Activated B cell treated with CpG ODN at 0.5 μM for 24 hours (primary cell): ENCODE data around the gene ABCG2. TPM values are rescaled to one million over a fixed set of nuclear protein-coding genes. Genes with fewer than 3 reads are reported as not detected.

Experiments
- ATAC-seq: fragments of 200-7000 bp; cut with Tn5 transposase; one replicate; pipeline ENCODE4 v1.10.0; 2021; ENCODE audit warnings: low read depth, mild to moderate bottlenecking, moderate library complexity
- CTCF ChIA-PET: fragments of 350-600 bp; sonication (Branson Sonifier 250); formaldehyde crosslinking; loops from one replicate; lab custom pipeline; 2021; ENCODE audit warnings: antibody characterized with exemption; lab: Charles Lee
- POLR2A ChIA-PET: fragments of 350-600 bp; sonication (Branson Sonifier 250); formaldehyde crosslinking; loops from one replicate; lab custom pipeline; 2021; ENCODE audit warnings: antibody characterized with exemption; lab: Charles Lee
- DNase-seq: peaks from one replicate; pipeline ENCODE4 v3.0.0; 2022
- H3K27ac Mint-ChIP-seq: one replicate; pipeline ENCODE4 v1.8.0; 2020; ENCODE audit warnings: mixed read lengths
- H3K27me3 Mint-ChIP-seq: one replicate; pipeline ENCODE4 v1.8.0; 2021; ENCODE audit warnings: mixed read lengths
- H3K36me3 Mint-ChIP-seq: one replicate; pipeline ENCODE4 v1.8.0; 2021; ENCODE audit warnings: low read depth, mixed read lengths
- H3K4me1 Mint-ChIP-seq: one replicate; pipeline ENCODE4 v1.8.0; 2021; ENCODE audit warnings: mixed read lengths
- H3K4me3 Mint-ChIP-seq: one replicate; pipeline ENCODE4 v1.8.0; 2020; ENCODE audit warnings: mild to moderate bottlenecking, mixed read lengths
- H3K9me3 Mint-ChIP-seq: one replicate; pipeline ENCODE4 v1.8.0; 2020; ENCODE audit warnings: mixed read lengths
- intact Hi-C: fragments of 100-400 bp; cut with micrococcal nuclease; formaldehyde crosslinking; loops from one replicate; pipeline ENCODE4 v1.15.1; 2024
- total RNA-seq: library from RNA; stranded (reverse); gene quantifications from 2 replicates; pipeline ENCODE4 v1.2.3, GENCODE V29; 2022
- TF ChIP-seq, protein P1 (sequence below): fragments of 200-600 bp; IDR thresholded peaks from one replicate; pipeline ENCODE4 v1.8.0; 2022; ENCODE audit warnings: antibody characterized with exemption, mild to moderate bottlenecking

Gene ABCG2
- total RNA-seq, 1 donor from 2014 or later, result 0.13 TPM

DNA sequence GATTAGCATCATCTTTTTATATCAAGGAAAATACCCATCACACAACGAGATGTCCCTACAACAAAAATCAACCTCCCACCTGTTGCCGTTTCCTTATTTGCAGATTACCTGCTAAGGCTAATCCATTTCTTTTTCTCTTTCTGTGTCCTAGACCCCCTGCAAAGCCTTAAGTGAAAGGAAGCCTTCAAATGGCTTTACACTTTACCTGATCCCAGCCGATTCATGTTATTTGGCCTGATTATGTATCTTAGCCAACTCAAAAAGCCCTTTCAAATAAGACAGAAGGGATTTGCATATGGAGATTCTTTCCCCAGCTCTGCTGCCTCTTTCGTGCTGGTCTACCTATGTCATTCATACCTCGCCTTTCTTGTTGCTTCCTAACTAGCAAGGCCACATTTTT is 14.4 kb downstream of the ABCG2 start:
- no peaks in the 10 kb centered on the region for H3K9me3 Mint-ChIP-seq
- ChIA-PET CTCF (no interaction called here), POLR2A (no interaction called here)
- DNase-seq (no peak), ATAC-seq (no peak)
- H3K4me1 Mint-ChIP-seq, result no peaks in the 10 kb centered on the region
- no peak overlapping the region for H3K4me3 Mint-ChIP-seq
- H3K27ac Mint-ChIP-seq, result no peak overlapping the region
- peaks cover 4% of the 10 kb centered on the region for H3K27me3 Mint-ChIP-seq
- no peaks in the 10 kb centered on the region for H3K36me3 Mint-ChIP-seq
- intact Hi-C loops, result no loop called here
- TF ChIP-seq, protein P1, sequence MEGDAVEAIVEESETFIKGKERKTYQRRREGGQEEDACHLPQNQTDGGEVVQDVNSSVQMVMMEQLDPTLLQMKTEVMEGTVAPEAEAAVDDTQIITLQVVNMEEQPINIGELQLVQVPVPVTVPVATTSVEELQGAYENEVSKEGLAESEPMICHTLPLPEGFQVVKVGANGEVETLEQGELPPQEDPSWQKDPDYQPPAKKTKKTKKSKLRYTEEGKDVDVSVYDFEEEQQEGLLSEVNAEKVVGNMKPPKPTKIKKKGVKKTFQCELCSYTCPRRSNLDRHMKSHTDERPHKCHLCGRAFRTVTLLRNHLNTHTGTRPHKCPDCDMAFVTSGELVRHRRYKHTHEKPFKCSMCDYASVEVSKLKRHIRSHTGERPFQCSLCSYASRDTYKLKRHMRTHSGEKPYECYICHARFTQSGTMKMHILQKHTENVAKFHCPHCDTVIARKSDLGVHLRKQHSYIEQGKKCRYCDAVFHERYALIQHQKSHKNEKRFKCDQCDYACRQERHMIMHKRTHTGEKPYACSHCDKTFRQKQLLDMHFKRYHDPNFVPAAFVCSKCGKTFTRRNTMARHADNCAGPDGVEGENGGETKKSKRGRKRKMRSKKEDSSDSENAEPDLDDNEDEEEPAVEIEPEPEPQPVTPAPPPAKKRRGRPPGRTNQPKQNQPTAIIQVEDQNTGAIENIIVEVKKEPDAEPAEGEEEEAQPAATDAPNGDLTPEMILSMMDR, result no peak

DNA sequence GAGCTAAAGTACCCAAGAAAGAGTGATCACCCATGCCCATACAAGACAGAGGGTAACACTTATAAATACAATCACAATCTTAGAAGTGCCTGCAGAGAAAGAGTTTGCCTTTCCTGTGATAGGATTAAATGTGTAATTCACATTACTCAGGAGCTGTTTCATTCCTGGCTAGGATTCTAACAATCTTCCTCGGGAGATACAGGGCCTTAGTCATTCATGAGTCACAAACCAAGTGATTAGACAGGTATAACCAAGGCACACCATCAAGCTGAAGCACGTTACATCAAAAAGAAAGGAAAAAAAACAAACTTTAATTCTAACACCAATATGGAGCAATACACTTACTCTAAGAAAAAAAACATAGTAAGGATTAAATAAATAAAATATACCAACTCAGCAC is 14.9 kb downstream of the ABCG2 start:
- H3K4me3 Mint-ChIP-seq, result no peak overlapping the region
- H3K36me3 Mint-ChIP-seq, result no peaks in the 10 kb centered on the region
- H3K27me3 Mint-ChIP-seq, result peaks cover 4% of the 10 kb centered on the region
- ChIA-PET CTCF (no interaction called here), POLR2A (no interaction called here)
- H3K9me3 Mint-ChIP-seq, result no peaks in the 10 kb centered on the region
- TF ChIP-seq, protein P1, result no peak
- no peaks in the 10 kb centered on the region for H3K4me1 Mint-ChIP-seq
- ATAC-seq (no peak), DNase-seq (no peak)
- H3K27ac Mint-ChIP-seq, result no peak overlapping the region
- intact Hi-C loops, result no loop called here

DNA sequence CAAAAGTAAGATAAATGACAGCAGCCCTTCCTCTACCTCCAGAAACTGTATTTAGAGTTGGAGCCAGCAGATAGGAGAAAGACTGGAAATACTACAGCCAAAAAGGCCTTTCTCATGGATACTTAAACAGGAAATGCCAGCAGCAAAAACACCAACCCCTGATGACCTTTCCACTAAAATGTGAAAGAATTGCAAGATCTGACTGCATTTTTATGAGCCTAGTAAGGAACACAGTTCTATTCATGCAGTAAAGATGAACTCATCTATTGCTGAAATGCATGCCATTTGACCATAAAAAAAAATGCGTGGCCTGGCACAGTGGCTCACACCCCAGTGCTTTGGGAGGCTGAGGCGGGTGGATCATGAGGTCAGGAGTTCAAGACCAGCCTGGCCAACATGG is 19.9 kb downstream of the ABCG2 start:
- CTCF ChIA-PET, result no interaction called here
- POLR2A ChIA-PET, result no interaction called here
- H3K9me3 Mint-ChIP-seq, result no peaks in the 10 kb centered on the region

DNA sequence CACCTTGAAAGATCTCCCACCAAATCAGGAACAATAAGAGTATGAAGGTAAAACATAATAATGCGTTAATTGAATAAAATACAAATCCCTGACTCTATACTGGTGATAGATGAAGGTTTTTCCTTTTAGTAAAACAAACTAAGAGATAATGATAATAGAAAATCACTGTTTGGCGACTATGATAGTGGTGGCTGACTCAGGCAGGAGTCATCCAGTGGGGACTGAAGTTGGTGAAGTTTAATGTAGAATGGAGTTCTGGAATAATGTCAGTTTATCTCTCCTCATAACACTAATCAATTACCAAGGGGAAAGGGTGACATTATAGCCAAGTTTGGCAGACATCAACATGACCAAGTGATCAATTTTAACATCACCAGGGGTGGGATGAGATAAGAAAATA is 21.3 kb downstream of the ABCG2 start:
- Mint-ChIP-seq H3K27ac (no peak overlapping the region), H3K36me3 (no peaks in the 10 kb centered on the region), H3K4me3 (no peak overlapping the region), H3K27me3 (no peaks in the 10 kb centered on the region), H3K4me1 (no peaks in the 10 kb centered on the region), H3K9me3 (no peaks in the 10 kb centered on the region)
- no peak for ATAC-seq
- intact Hi-C loops, result no loop called here
- POLR2A ChIA-PET, result no interaction called here
- CTCF ChIA-PET, result no interaction called here
- no peak for DNase-seq
- TF ChIP-seq, protein P1, result no peak

More for the DNA sequence above, 19.9 kb downstream of the ABCG2 start:
- DNase-seq, result no peak
- no peaks in the 10 kb centered on the region for H3K27me3 Mint-ChIP-seq
- ATAC-seq, result no peak
- H3K27ac Mint-ChIP-seq, result no peak overlapping the region
- intact Hi-C loops, result no loop called here
- H3K4me1 Mint-ChIP-seq, result no peaks in the 10 kb centered on the region
- H3K4me3 Mint-ChIP-seq, result no peak overlapping the region
- TF ChIP-seq, protein P1, result no peak
- no peaks in the 10 kb centered on the region for H3K36me3 Mint-ChIP-seq

DNA sequence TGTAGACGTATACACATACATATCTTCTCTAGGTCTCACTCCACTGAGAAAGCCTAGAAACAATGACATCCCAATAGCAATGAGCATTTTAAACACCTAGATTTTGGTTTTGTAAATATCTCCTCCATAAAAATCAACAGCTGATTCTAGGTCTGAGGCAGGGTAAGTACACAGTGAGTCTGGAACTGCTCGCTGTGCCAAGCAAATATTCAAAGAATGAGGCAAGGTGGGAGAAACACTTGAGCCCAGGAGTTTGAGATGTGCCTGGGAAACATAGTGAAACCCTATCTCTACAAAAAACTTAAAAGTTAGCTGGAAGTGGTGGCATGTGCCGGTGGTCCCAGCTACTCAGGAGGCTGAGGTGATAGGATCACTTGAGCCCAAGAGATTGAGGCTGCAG is 22.2 kb downstream of the ABCG2 start:
- intact Hi-C loops, result no loop called here
- ChIA-PET POLR2A (no interaction called here), CTCF (no interaction called here)
- TF ChIP-seq, protein P1, result no peak
- Mint-ChIP-seq H3K36me3 (no peaks in the 10 kb centered on the region), H3K27ac (no peak overlapping the region), H3K9me3 (no peaks in the 10 kb centered on the region), H3K4me1 (no peaks in the 10 kb centered on the region), H3K4me3 (no peak overlapping the region), H3K27me3 (no peaks in the 10 kb centered on the region)
- no peak for ATAC-seq
- DNase-seq, result no peak
